Loucy (cell line): ENCODE results near the gene LIN28A.

Experiments used
- H2AFZ ChIP-seq: fragments of 200-600 bp; sonication (generic); 2 replicates; pipeline ENCODE4 v1.6.0; 2016; ENCODE audit warnings: antibody characterized with exemption, mild to moderate bottlenecking, low read length, moderate library complexity
- H3F3A ChIP-seq: fragments of 200-600 bp; 2 replicates; pipeline ENCODE4 v1.6.0; 2016; ENCODE audit warnings: antibody characterized with exemption, low read depth, mild to moderate bottlenecking
- H3K27me3 ChIP-seq: fragments of 200-600 bp; sonication (generic); 2 replicates; pipeline ENCODE4 v1.6.1; 2014; ENCODE audit warnings: low read length, mild to moderate bottlenecking; ENCODE audit not compliant: insufficient read depth, poor library complexity, severe bottlenecking
- H3K36me3 ChIP-seq: fragments of 200-600 bp; sonication (generic); 2 replicates; pipeline ENCODE4 v1.6.1; 2016; ENCODE audit warnings: low read length; ENCODE audit not compliant: insufficient read depth
- H3K4me1 ChIP-seq: fragments of 200-600 bp; sonication (generic); 2 replicates; pipeline ENCODE4 v1.5.1; 2014; ENCODE audit warnings: low read length, mild to moderate bottlenecking; ENCODE audit not compliant: insufficient read depth, poor library complexity, severe bottlenecking
- H3K4me2 ChIP-seq: fragments of 200-600 bp; sonication (generic); 2 replicates; pipeline ENCODE4 v1.6.0; 2014; ENCODE audit warnings: antibody characterized with exemption, low read length, low read depth, mild to moderate bottlenecking; ENCODE audit not compliant: poor library complexity, severe bottlenecking
- H3K4me3 ChIP-seq: fragments of 200-600 bp; sonication (generic); 2 replicates; pipeline ENCODE4 v1.5.1; 2014; ENCODE audit warnings: low read length, mild to moderate bottlenecking, mixed read lengths; ENCODE audit not compliant: poor library complexity, severe bottlenecking
- H3K79me2 ChIP-seq: fragments of 200-600 bp; sonication (generic); 2 replicates; pipeline ENCODE4 v1.6.1; 2014; ENCODE audit warnings: low read length; ENCODE audit not compliant: insufficient read depth
- H3K9ac ChIP-seq: fragments of 200-600 bp; sonication (generic); 2 replicates; pipeline ENCODE4 v1.6.0; 2014; ENCODE audit warnings: mild to moderate bottlenecking, low read depth, low read length, moderate library complexity; ENCODE audit not compliant: poor library complexity, severe bottlenecking
- H3K9me2 ChIP-seq: fragments of 200-600 bp; sonication (generic); replicated peaks from 2 replicates; pipeline ENCODE4 v1.6.1; 2016; ENCODE audit warnings: low read depth, low read length, mixed read lengths
- H3K9me3 ChIP-seq: fragments of 200-600 bp; sonication (generic); 2 replicates; pipeline ENCODE4 v1.6.1; 2014; ENCODE audit warnings: mild to moderate bottlenecking, antibody characterized with exemption, low read length, low read depth; ENCODE audit not compliant: insufficient read depth
- H4K20me1 ChIP-seq: fragments of 200-600 bp; sonication (generic); 2 replicates; pipeline ENCODE4 v1.6.0; 2014; ENCODE audit warnings: antibody characterized with exemption, low read length, mild to moderate bottlenecking; ENCODE audit not compliant: insufficient read depth, poor library complexity, severe bottlenecking
- EZH2phosphoT487 ChIP-seq: fragments of 200-600 bp; IDR thresholded peaks from 2 replicates; pipeline ENCODE4 v1.6.1; 2018; ENCODE audit warnings: antibody characterized with exemption, mild to moderate bottlenecking, moderate library complexity, borderline replicate concordance
- TF ChIP-seq, protein P1 (sequence below): fragments of 200-600 bp; sonication (generic); conservative IDR thresholded peaks from 2 replicates; pipeline ENCODE4 v1.5.1; 2014; ENCODE audit warnings: mild to moderate bottlenecking, antibody characterized with exemption, low read length

Gene LIN28A

DNA sequence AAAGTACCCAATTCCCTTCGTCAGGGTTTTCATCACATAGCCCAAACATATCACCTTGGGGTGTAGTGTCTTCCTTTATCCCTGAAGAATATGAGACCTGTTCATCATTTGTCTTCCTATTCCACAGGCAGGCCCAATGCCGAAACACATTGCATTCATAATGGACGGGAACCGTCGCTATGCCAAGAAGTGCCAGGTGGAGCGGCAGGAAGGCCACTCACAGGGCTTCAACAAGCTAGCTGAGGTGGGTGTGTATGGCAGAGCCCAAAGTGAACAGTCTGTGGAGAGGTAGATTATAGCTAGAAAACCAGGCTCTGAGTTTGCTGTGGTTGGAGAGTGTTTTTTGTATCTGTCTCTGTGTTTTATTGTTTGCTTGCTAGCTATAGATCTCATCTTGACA is 27.4 kb downstream of the LIN28A start:
- no peaks in the 10 kb centered on the region for H4K20me1 ChIP-seq
- peaks cover 30% of the 10 kb centered on the region; the same call in 1 of the 2 replicates for H3K36me3 ChIP-seq
- no peaks in the 10 kb centered on the region for H3F3A ChIP-seq

DNA sequence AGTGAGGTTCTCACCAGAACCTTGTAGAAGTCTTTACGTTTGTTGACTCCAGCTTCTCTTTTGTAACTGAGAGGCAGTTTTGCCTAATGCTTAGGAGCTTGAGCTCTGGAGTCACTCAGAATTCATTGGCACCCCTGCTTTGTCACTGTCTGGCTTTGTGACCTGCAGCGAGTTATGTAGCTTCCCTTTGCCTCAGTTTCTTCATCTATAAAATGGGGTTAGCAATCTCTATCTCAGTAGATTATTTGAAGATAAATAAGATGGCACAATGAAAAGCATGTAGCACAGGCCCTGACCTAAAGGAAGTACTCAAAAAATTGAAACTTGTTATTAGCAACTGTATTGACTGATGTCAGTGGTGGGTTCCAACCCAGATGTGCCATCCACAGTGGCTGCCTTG is 29.6 kb downstream of the LIN28A start:
- Histone ChIP-seq H3K4me2 (no peak overlapping the region), H3K36me3 (peaks cover 46% of the 10 kb centered on the region; the same call in 1 of the 2 replicates), H2AFZ (no peak overlapping the region), H4K20me1 (no peaks in the 10 kb centered on the region), H3K4me3 (no peak overlapping the region), H3K79me2 (no peaks in the 10 kb centered on the region), H3K9me3 (no peaks in the 10 kb centered on the region), H3K4me1 (no peaks in the 10 kb centered on the region), H3K27me3 (no peaks in the 10 kb centered on the region), H3K9ac (no peak overlapping the region), H3K9me2 (no peaks in the 10 kb centered on the region), H3F3A (no peaks in the 10 kb centered on the region)
- TF ChIP-seq EZH2phosphoT487: no peak
- TF ChIP-seq, protein P1, sequence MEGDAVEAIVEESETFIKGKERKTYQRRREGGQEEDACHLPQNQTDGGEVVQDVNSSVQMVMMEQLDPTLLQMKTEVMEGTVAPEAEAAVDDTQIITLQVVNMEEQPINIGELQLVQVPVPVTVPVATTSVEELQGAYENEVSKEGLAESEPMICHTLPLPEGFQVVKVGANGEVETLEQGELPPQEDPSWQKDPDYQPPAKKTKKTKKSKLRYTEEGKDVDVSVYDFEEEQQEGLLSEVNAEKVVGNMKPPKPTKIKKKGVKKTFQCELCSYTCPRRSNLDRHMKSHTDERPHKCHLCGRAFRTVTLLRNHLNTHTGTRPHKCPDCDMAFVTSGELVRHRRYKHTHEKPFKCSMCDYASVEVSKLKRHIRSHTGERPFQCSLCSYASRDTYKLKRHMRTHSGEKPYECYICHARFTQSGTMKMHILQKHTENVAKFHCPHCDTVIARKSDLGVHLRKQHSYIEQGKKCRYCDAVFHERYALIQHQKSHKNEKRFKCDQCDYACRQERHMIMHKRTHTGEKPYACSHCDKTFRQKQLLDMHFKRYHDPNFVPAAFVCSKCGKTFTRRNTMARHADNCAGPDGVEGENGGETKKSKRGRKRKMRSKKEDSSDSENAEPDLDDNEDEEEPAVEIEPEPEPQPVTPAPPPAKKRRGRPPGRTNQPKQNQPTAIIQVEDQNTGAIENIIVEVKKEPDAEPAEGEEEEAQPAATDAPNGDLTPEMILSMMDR: no peak

More for the DNA sequence above, 27.4 kb downstream of the LIN28A start:
- no peak overlapping the region for H3K4me2 ChIP-seq
- H3K4me3 ChIP-seq: no peak overlapping the region
- H3K9me2 ChIP-seq: no peaks in the 10 kb centered on the region
- H3K79me2 ChIP-seq: peaks cover 10% of the 10 kb centered on the region
- no peak overlapping the region for H3K9ac ChIP-seq
- H2AFZ ChIP-seq: no peak overlapping the region
- no peaks in the 10 kb centered on the region for H3K27me3 ChIP-seq
- H3K4me1 ChIP-seq: peaks cover 6% of the 10 kb centered on the region
- no peaks in the 10 kb centered on the region for H3K9me3 ChIP-seq
- TF ChIP-seq, protein P1: no peak
- TF ChIP-seq EZH2phosphoT487: no peak

DNA sequence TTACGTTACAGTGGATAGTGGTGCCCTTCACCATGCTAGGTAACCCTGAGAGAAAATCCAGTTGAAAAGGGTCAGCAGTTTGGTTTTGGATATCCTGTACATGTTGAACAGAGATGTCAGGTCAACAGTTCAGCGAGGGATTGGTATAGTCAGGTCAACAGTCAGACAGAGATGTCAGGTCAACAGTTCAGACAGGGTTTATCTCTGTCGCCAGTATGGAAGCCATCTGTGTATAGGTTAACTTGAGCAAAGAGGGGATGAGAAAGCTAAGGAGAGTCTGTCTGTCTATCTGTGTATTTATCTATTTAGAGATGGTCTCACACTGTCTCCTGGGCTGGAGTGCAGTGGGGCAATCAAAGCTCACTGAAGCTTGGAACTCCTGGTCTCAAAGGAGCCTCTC is 39.3 kb downstream of the LIN28A start:
- Histone ChIP-seq H3F3A (no peaks in the 10 kb centered on the region), H3K9me2 (no peaks in the 10 kb centered on the region), H3K27me3 (no peaks in the 10 kb centered on the region), H3K36me3 (peaks cover 37% of the 10 kb centered on the region; the same call in 1 of the 2 replicates), H3K4me3 (no peak overlapping the region), H3K4me1 (no peaks in the 10 kb centered on the region), H3K79me2 (no peaks in the 10 kb centered on the region), H3K4me2 (no peak overlapping the region), H4K20me1 (no peaks in the 10 kb centered on the region), H2AFZ (no peak overlapping the region), H3K9ac (no peak overlapping the region), H3K9me3 (no peaks in the 10 kb centered on the region)
- TF ChIP-seq EZH2phosphoT487: no peak
- TF ChIP-seq, protein P1: no peak
